SU-DHL-6 (cell line): ENCODE measurements around the gene RAD51AP2.
"Not testable (repeated sequence)": the region's sequence is repeated elsewhere in the genome, so short reads cannot be mapped to it uniquely, and the experiment has no call there.

Source experiments
- H2AFZ ChIP-seq: fragments of 200-600 bp; sonication (generic); 2 replicates; pipeline ENCODE4 v1.6.1; 2014; ENCODE audit warnings: low read depth, mild to moderate bottlenecking, moderate library complexity, mixed read lengths, antibody characterized with exemption, low read length; ENCODE audit not compliant: severe bottlenecking
- H3F3A ChIP-seq: fragments of 200-600 bp; shearing (Covaris generic); 2 replicates; pipeline ENCODE4 v1.6.0; 2016; ENCODE audit warnings: antibody characterized with exemption, mild to moderate bottlenecking; ENCODE audit not compliant: insufficient read depth
- H3K27ac ChIP-seq: fragments of 200-600 bp; sonication (generic); 2 replicates; pipeline ENCODE4 v1.5.1; 2016; ENCODE audit warnings: low read depth, mild to moderate bottlenecking, low read length, moderate library complexity, mixed read lengths
- H3K27me3 ChIP-seq: fragments of 200-600 bp; sonication (generic), shearing (Covaris generic); 2 replicates; pipeline ENCODE4 v1.6.0; 2014; ENCODE audit warnings: mild to moderate bottlenecking, low read length
- H3K36me3 ChIP-seq: fragments of 200-600 bp; sonication (generic); 2 replicates; pipeline ENCODE4 v1.6.1; 2014; ENCODE audit warnings: mild to moderate bottlenecking, low read length, mixed read lengths
- H3K4me2 ChIP-seq: fragments of 300-600, 200-600 bp; shearing (Covaris generic), sonication (generic); 2 replicates; pipeline ENCODE4 v1.6.0; 2014; ENCODE audit warnings: low read length, low read depth, mild to moderate bottlenecking; ENCODE audit not compliant: poor library complexity, severe bottlenecking
- H3K4me3 ChIP-seq: fragments of 200-600 bp; sonication (generic); 2 replicates; pipeline ENCODE4 v1.5.1; 2014; ENCODE audit warnings: antibody characterized with exemption, low read length, mild to moderate bottlenecking, mixed read lengths; ENCODE audit not compliant: insufficient read depth, poor library complexity, severe bottlenecking
- H3K79me2 ChIP-seq: fragments of 200-600 bp; sonication (generic); 2 replicates; pipeline ENCODE4 v1.6.1; 2014; ENCODE audit warnings: mild to moderate bottlenecking, low read length, moderate library complexity; ENCODE audit not compliant: insufficient read depth
- H3K9ac ChIP-seq: fragments of 200-600 bp; sonication (generic); 2 replicates; pipeline ENCODE4 v1.7.0; 2014; ENCODE audit warnings: mild to moderate bottlenecking, low read length
- H3K9me2 ChIP-seq: fragments of 200-600 bp; sonication (generic); replicated peaks from 2 replicates; pipeline ENCODE4 v1.6.1; 2014; ENCODE audit warnings: low read length; ENCODE audit not compliant: insufficient read depth
- H3K9me3 ChIP-seq: fragments of 200-600 bp; sonication (generic); 2 replicates; pipeline ENCODE4 v1.6.1; 2014; ENCODE audit warnings: low read length, mixed read lengths; ENCODE audit not compliant: insufficient read depth
- H4K20me1 ChIP-seq: fragments of 200-600 bp; sonication (generic); 2 replicates; pipeline ENCODE4 v1.6.1; 2014; ENCODE audit warnings: low read depth, mild to moderate bottlenecking, antibody characterized with exemption, low read length, moderate library complexity, mixed read lengths
- CTCF ChIP-seq: fragments of 200-600 bp; sonication (generic); IDR thresholded peaks from one replicate; pipeline ENCODE4 v1.5.1; 2017; ENCODE audit warnings: antibody characterized with exemption, mild to moderate bottlenecking, low read length, moderate library complexity; ENCODE audit not compliant: insufficient read depth, poor library complexity, severe bottlenecking
- EZH2phosphoT487 ChIP-seq: fragments of 200-600 bp; sonication (generic), shearing (Covaris generic); conservative IDR thresholded peaks from 2 replicates; pipeline ENCODE4 v1.6.1; 2018; ENCODE audit warnings: mild to moderate bottlenecking, antibody characterized with exemption, low read length, moderate library complexity, mixed read lengths

The RAD51AP2 gene

GRCh38 chr2:17497718-17498117 is 20.5 kb downstream of the RAD51AP2 start:
- Histone ChIP-seq H3K4me2 (no peak overlapping the region), H3K9me3 (no peaks in the 10 kb centered on the region), H3F3A (no peaks in the 10 kb centered on the region)

DNA sequence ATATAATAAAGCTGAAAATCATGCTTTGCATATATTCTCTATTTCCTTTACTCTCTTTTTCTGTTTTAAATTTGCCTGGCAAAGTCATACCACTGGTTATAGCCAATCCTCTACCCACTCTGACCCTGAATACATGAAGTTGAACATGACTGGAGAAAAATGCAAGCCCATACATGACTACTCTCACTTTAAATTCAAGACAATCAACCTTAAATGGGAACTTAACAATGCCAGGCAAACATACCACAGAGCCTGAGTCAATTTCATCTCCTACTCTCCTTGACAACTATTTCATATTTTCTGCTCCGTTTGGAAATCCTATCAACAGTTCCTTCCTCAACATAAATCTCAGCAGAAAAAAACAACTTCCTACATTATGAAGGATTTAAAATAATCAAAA is 22.6 kb downstream of the RAD51AP2 start:
- Histone ChIP-seq H2AFZ (no peak overlapping the region), H3K9me3 (no peaks in the 10 kb centered on the region), H3K4me2 (no peak overlapping the region), H3K79me2 (no peaks in the 10 kb centered on the region), H3K9me2 (no peaks in the 10 kb centered on the region), H3K27ac (no peak overlapping the region), H3F3A (no peaks in the 10 kb centered on the region), H3K4me3 (no peak overlapping the region), H3K27me3 (no peaks in the 10 kb centered on the region), H3K36me3 (no peaks in the 10 kb centered on the region), H4K20me1 (no peaks in the 10 kb centered on the region), H3K9ac (no peak overlapping the region)
- no peak for TF ChIP-seq CTCF
- TF ChIP-seq EZH2phosphoT487, result no peak

More at GRCh38 chr2:17497718-17498117, 20.5 kb downstream of the RAD51AP2 start:
- Histone ChIP-seq H2AFZ (no peak overlapping the region), H3K9ac (no peak overlapping the region), H3K27me3 (no peaks in the 10 kb centered on the region), H3K9me2 (no peaks in the 10 kb centered on the region), H3K4me3 (no peak overlapping the region), H3K27ac (no peak overlapping the region), H4K20me1 (no peaks in the 10 kb centered on the region), H3K79me2 (no peaks in the 10 kb centered on the region), H3K36me3 (no peaks in the 10 kb centered on the region)
- no peak for TF ChIP-seq EZH2phosphoT487
- no peak for TF ChIP-seq CTCF

- not testable (repeated sequence) for H3K4me2 ChIP-seq, H4K20me1 ChIP-seq, H3K9me3 ChIP-seq, H3K4me3 ChIP-seq, H2AFZ ChIP-seq, H3K36me3 ChIP-seq, H3K27me3 ChIP-seq, H3K79me2 ChIP-seq, H3K9me2 ChIP-seq, H3K27ac ChIP-seq, H3F3A ChIP-seq, H3K9ac ChIP-seq
Measured at GRCh38 chr2:17490165-17490564, 28.1 kb downstream of the RAD51AP2 start.

DNA sequence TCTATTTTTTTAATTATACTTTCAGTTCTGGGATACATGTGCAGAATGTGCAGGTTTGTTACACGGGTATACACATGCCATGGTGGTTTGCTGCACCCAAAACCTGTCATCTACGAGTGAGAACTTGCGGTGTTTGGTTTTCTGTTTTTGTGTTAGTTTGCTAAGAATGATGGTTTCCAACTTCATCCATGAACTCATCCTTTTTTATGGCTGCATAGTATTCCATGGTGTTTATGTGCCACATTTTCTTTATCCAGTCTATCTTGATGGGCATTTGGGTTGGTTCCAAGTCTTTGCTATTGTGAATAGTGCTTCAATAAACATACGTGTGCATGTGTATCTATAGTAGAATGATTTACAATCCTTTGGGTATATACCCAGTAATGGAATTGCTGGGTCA is 29.6 kb downstream of the RAD51AP2 start:
- H2AFZ ChIP-seq, H3K27ac ChIP-seq, H3K36me3 ChIP-seq, H3K9me2 ChIP-seq, H3K4me3 ChIP-seq, H3K9ac ChIP-seq, H3F3A ChIP-seq, H3K79me2 ChIP-seq, H3K9me3 ChIP-seq, H3K27me3 ChIP-seq, H3K4me2 ChIP-seq, H4K20me1 ChIP-seq: not testable (repeated sequence)
